HCT116 (cell line): ENCODE results near the gene DHX34. TPM values are rescaled to one million over a fixed set of nuclear protein-coding genes. Genes with fewer than 3 reads are reported as not detected.

Source experiments
- ATAC-seq: fragments of 200-7000 bp; cut with Tn5 transposase; 2 replicates; pipeline ENCODE4 v1.9.1; 2020; ENCODE audit warnings: mild to moderate bottlenecking, moderate library complexity
- BruUV-seq: library from RNA; stranded (reverse); fragments of 400-500 nt; replicated peaks from 2 replicates; lab custom pipeline; 2021; lab: Mats Ljungman, UMichigan
- CTCF ChIA-PET: fragments of 300-600 bp; sonication (Branson Sonifier 250); formaldehyde crosslinking; loops from one replicate; lab custom pipeline; 2021; ENCODE audit warnings: antibody characterized with exemption; lab: Charles Lee
- POLR2A ChIA-PET: fragments of 300-600, 350-600 bp; sonication (Branson Sonifier 250); formaldehyde crosslinking; loops from one replicate; lab custom pipeline; 2021; ENCODE audit warnings: antibody characterized with exemption; lab: Charles Lee
- RAD21 ChIA-PET, 2 experiments: fragments of 300-600 bp; sonication (Branson Sonifier 250); formaldehyde crosslinking; loops; one replicate each; lab custom pipeline; 2023; ENCODE audit warnings: low total read pairs in 2 of 2; ENCODE audit not compliant: uncharacterized antibody in 2 of 2, unreplicated experiment in 2 of 2, low non-redundant PET in 1 of 2; lab: Charles Lee
- DNase-seq: peaks from one replicate; pipeline ENCODE4 v3.0.0-alpha.2; 2010; ENCODE audit warnings: low read depth, low spot score
- H2AFZ ChIP-seq: fragments of 200-600 bp; shearing (Covaris generic), sonication (generic); 2 replicates; pipeline ENCODE4 v1.6.1; 2017; ENCODE audit warnings: low read depth, mixed run types, mixed read lengths, antibody characterized with exemption, low read length; ENCODE audit not compliant: poor library complexity, severe bottlenecking
- H3K27ac ChIP-seq: 2 replicates; pipeline ENCODE4 v1.5.1; 2012; ENCODE audit warnings: low read depth, low read length
- H3K27me3 ChIP-seq: fragments of 200-600 bp; sonication (generic); 2 replicates; pipeline ENCODE4 v1.6.1; 2016; ENCODE audit warnings: mixed run types, low read length, mixed read lengths; ENCODE audit not compliant: insufficient read depth
- H3K36me3 ChIP-seq, 2 experiments: fragments of 200-500 bp in 1 of 2; fragments of 200-600 bp in 1 of 2; sonication (Bioruptor generic) in 1 of 2; sonication (generic) in 1 of 2; 2 replicates each; pipeline versions ENCODE4 v1.5.1 to v1.6.1; 2014 to 2016; ENCODE audit warnings: low read length in 2 of 2, inconsistent platforms in 1 of 2, mixed read lengths in 1 of 2, mixed run types in 1 of 2; ENCODE audit not compliant: insufficient read depth in 2 of 2, control insufficient read depth in 1 of 2
- H3K4me1 ChIP-seq, 2 experiments: fragments of 200-600 bp in 1 of 2; sonication (generic) in 1 of 2; 2 replicates each; pipeline versions ENCODE4 v1.5.1 to v1.6.1; 2012 to 2017; ENCODE audit warnings: low read length in 2 of 2, inconsistent platforms in 1 of 2, mild to moderate bottlenecking in 1 of 2, mixed read lengths in 1 of 2, mixed run types in 1 of 2, moderate library complexity in 1 of 2; ENCODE audit not compliant: insufficient read depth in 2 of 2, control insufficient read depth in 1 of 2
- H3K4me2 ChIP-seq: fragments of 200-600 bp; sonication (generic); 2 replicates; pipeline ENCODE4 v1.6.1; 2017; ENCODE audit warnings: mixed run types, low read length, mixed read lengths
- H3K4me3 ChIP-seq, 2 experiments: fragments of 200-600 bp in 1 of 2; sonication (generic) in 1 of 2; replicated peaks in 1 of 2; 2 replicates each; pipeline ENCODE4 v1.5.1; 2011 to 2016; ENCODE audit warnings: low read length in 2 of 2, control low read depth in 1 of 2, low read depth in 1 of 2, mild to moderate bottlenecking in 1 of 2, mixed read lengths in 1 of 2, mixed run types in 1 of 2
- H3K79me2 ChIP-seq: fragments of 200-600 bp; sonication (generic); 2 replicates; pipeline ENCODE4 v1.6.1; 2017; ENCODE audit warnings: mild to moderate bottlenecking, mixed run types, low read length, moderate library complexity, mixed read lengths; ENCODE audit not compliant: insufficient read depth
- H3K9ac ChIP-seq: fragments of 200-600 bp; sonication (generic); 2 replicates; pipeline ENCODE4 v1.6.1; 2016; ENCODE audit warnings: low read length, mixed read lengths
- H3K9me2 ChIP-seq: fragments of 200-600 bp; sonication (generic), shearing (Covaris generic); 2 replicates; pipeline ENCODE4 v1.6.1; 2017; ENCODE audit warnings: mixed run types, mild to moderate bottlenecking, moderate library complexity; ENCODE audit not compliant: insufficient read depth
- H3K9me3 ChIP-seq, 2 experiments: fragments of 200-500 bp in 1 of 2; fragments of 200-600 bp in 1 of 2; sonication (Bioruptor generic) in 1 of 2; sonication (generic) in 1 of 2; 2 replicates each; pipeline ENCODE4 v1.6.1; 2014 to 2017; ENCODE audit warnings: low read length in 2 of 2, mixed read lengths in 2 of 2, inconsistent platforms in 1 of 2, low read depth in 1 of 2, mild to moderate bottlenecking in 1 of 2, mixed run types in 1 of 2, moderate library complexity in 1 of 2; ENCODE audit not compliant: control insufficient read depth in 1 of 2, insufficient read depth in 1 of 2
- H4K20me1 ChIP-seq: fragments of 200-600 bp; sonication (generic), shearing (Covaris generic); 2 replicates; pipeline ENCODE4 v1.6.1; 2017; ENCODE audit warnings: mixed run types, mild to moderate bottlenecking, moderate library complexity; ENCODE audit not compliant: insufficient read depth
- CBX3 ChIP-seq: IDR thresholded peaks from 2 replicates; pipeline ENCODE4 v1.6.1; 2012; ENCODE audit warnings: low read depth
- CEBPB ChIP-seq: IDR thresholded peaks from 2 replicates; pipeline ENCODE4 v1.6.1; 2012; ENCODE audit warnings: low read depth
- EZH2phosphoT487 ChIP-seq: fragments of 200-600 bp; IDR thresholded peaks from 2 replicates; pipeline ENCODE4 v1.6.1; 2018; ENCODE audit warnings: antibody characterized with exemption, borderline replicate concordance
- FOSL1 ChIP-seq: IDR thresholded peaks from 2 replicates; pipeline ENCODE4 v1.6.1; 2012; ENCODE audit warnings: low read depth
- POLR2A ChIP-seq: IDR thresholded peaks from 2 replicates; pipeline ENCODE4 v1.7.0; 2011; ENCODE audit warnings: borderline replicate concordance; ENCODE audit not compliant: insufficient read depth, insufficient read length; ENCODE audit errors: extremely low read depth
- POLR2AphosphoS5 ChIP-seq: IDR thresholded peaks from 2 replicates; pipeline ENCODE4 v1.6.1; 2011; ENCODE audit warnings: mild to moderate bottlenecking, low read depth, low read length, moderate library complexity
- RAD21 ChIP-seq: IDR thresholded peaks from 2 replicates; pipeline ENCODE4 v1.6.1; 2012; ENCODE audit warnings: low read depth, mild to moderate bottlenecking
- SIN3A ChIP-seq: IDR thresholded peaks from 2 replicates; pipeline ENCODE4 v1.6.1; 2012; ENCODE audit warnings: low read depth
- TCF7L2 ChIP-seq: IDR thresholded peaks from 2 replicates; pipeline ENCODE4 v1.7.0; 2011; ENCODE audit warnings: borderline replicate concordance, inconsistent platforms; ENCODE audit not compliant: insufficient read depth, insufficient read length; ENCODE audit errors: extremely low read depth
- ZFX ChIP-seq: fragments of 450-650 bp; IDR thresholded peaks from 2 replicates; pipeline ENCODE4 v1.6.1; 2017
- intact Hi-C: fragments of 100-400 bp; cut with micrococcal nuclease; formaldehyde crosslinking; loops from 2 replicates; pipeline ENCODE4 v1.10.0; 2022
- total RNA-seq: library from RNA; stranded (reverse); gene quantifications from one replicate; pipeline ENCODE4 v1.2.1, GENCODE V29; 2021; ENCODE audit not compliant: unreplicated experiment
- TF ChIP-seq, protein P1 (sequence below): IDR thresholded peaks from 2 replicates; pipeline ENCODE4 v1.6.1; 2011; ENCODE audit warnings: mild to moderate bottlenecking, low read length, moderate library complexity; ENCODE audit not compliant: insufficient replicate concordance; ENCODE audit errors: extremely low read depth
- TF ChIP-seq, protein P2 (sequence below): IDR thresholded peaks from 2 replicates; pipeline ENCODE4 v1.6.1; 2012
- TF ChIP-seq, protein P3 (sequence below), 3 experiments: fragments of 200-600 bp in 1 of 3; sonication (generic) in 1 of 3; IDR thresholded peaks in 2 of 3; conservative IDR thresholded peaks in 1 of 3; 2 replicates each; pipeline ENCODE4 v1.5.1; 2012 to 2017; ENCODE audit warnings: low read depth in 2 of 3, low read length in 2 of 3, antibody characterized with exemption in 1 of 3, borderline replicate concordance in 1 of 3, control low read depth in 1 of 3, mild to moderate bottlenecking in 1 of 3, mixed read lengths in 1 of 3, mixed run types in 1 of 3, moderate library complexity in 1 of 3; ENCODE audit not compliant: insufficient read depth in 1 of 3

Gene DHX34
- total RNA-seq, 1 experiment from 2014 or later = 30.5 TPM

DNA sequence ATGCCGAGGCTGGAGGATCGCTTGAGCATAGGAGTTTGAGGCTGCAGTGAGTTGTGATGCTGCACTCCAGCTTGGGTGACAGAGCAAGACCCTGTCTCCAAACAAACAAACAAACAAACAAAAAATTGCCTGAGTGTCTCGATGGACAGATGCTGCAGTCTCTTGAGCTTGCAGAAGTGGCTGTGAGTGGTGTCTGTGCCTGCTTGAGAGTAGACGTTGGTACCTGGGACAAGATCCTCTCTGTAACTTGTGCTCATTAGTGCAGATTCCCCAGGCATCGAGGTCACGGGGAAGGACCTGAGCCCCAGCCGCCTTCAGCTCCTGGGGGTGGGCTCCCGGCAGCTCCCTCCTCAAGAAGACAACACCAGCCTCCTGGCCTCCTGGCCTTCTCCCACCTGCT, 25.7 kb upstream of the DHX34 start:
- RAD21 ChIA-PET = no interaction called here
- TF ChIP-seq, protein P1, sequence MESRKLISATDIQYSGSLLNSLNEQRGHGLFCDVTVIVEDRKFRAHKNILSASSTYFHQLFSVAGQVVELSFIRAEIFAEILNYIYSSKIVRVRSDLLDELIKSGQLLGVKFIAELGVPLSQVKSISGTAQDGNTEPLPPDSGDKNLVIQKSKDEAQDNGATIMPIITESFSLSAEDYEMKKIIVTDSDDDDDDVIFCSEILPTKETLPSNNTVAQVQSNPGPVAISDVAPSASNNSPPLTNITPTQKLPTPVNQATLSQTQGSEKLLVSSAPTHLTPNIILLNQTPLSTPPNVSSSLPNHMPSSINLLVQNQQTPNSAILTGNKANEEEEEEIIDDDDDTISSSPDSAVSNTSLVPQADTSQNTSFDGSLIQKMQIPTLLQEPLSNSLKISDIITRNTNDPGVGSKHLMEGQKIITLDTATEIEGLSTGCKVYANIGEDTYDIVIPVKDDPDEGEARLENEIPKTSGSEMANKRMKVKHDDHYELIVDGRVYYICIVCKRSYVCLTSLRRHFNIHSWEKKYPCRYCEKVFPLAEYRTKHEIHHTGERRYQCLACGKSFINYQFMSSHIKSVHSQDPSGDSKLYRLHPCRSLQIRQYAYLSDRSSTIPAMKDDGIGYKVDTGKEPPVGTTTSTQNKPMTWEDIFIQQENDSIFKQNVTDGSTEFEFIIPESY = no peak
- TF ChIP-seq POLR2AphosphoS5 = no peak
- TF ChIP-seq, protein P2, sequence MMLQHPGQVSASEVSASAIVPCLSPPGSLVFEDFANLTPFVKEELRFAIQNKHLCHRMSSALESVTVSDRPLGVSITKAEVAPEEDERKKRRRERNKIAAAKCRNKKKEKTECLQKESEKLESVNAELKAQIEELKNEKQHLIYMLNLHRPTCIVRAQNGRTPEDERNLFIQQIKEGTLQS = no peak
- no peak for TF ChIP-seq SIN3A
- TF ChIP-seq RAD21 = no peak
- no peak for TF ChIP-seq POLR2A
- TF ChIP-seq TCF7L2 = no peak
- no peak for TF ChIP-seq CEBPB
- TF ChIP-seq CBX3 = no peak
- TF ChIP-seq, protein P3, sequence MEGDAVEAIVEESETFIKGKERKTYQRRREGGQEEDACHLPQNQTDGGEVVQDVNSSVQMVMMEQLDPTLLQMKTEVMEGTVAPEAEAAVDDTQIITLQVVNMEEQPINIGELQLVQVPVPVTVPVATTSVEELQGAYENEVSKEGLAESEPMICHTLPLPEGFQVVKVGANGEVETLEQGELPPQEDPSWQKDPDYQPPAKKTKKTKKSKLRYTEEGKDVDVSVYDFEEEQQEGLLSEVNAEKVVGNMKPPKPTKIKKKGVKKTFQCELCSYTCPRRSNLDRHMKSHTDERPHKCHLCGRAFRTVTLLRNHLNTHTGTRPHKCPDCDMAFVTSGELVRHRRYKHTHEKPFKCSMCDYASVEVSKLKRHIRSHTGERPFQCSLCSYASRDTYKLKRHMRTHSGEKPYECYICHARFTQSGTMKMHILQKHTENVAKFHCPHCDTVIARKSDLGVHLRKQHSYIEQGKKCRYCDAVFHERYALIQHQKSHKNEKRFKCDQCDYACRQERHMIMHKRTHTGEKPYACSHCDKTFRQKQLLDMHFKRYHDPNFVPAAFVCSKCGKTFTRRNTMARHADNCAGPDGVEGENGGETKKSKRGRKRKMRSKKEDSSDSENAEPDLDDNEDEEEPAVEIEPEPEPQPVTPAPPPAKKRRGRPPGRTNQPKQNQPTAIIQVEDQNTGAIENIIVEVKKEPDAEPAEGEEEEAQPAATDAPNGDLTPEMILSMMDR (IDR thresholded peaks at IDR 0.05 in 2 of 3, conservative IDR thresholded peaks at IDR 0.05 in 1 of 3; ENCODE audit: borderline replicate concordance in 1 of 3, insufficient read depth in 1 of 3, low read depth in 2 of 3, low read length in 2 of 3) = no peak
- no peak for TF ChIP-seq ZFX
- TF ChIP-seq EZH2phosphoT487 = no peak
- no peak for TF ChIP-seq FOSL1
- no peak overlapping the region for H2AFZ ChIP-seq
- CTCF ChIA-PET = interaction anchor here (1.1 kb wide), 1 partner anchor 26 kb away, joined by 5 read pairs; the partner anchor contains the start of gene DHX34
- no peaks in the 10 kb centered on the region for H3K36me3 ChIP-seq
- no peak overlapping the region for H3K27ac ChIP-seq
- H3K27me3 ChIP-seq = no peaks in the 10 kb centered on the region
- no peak overlapping the region for H3K9ac ChIP-seq
- H3K4me1 ChIP-seq = no peaks in the 10 kb centered on the region
- no TSS peak for BruUV-seq
- H3K9me3 ChIP-seq = no peaks in the 10 kb centered on the region
- ATAC-seq = no peak
- H3K79me2 ChIP-seq = no peaks in the 10 kb centered on the region
- no peak for DNase-seq
- no peaks in the 10 kb centered on the region for H3K9me2 ChIP-seq
- no peak overlapping the region for H3K4me2 ChIP-seq
- H3K4me3 ChIP-seq = no peak overlapping the region
- no peaks in the 10 kb centered on the region for H4K20me1 ChIP-seq
- intact Hi-C loops = no loop called here
- POLR2A ChIA-PET = no interaction called here
